GM18505 (cell line): ENCODE data around the gene MLH1.
A peak's percentile ranks its signal among the peaks of the same experiment; 100 is the strongest.

Experiments
- ATAC-seq: cut with Tn5 transposase; IDR thresholded peaks from one replicate; pipeline ENCODE4 v1.9.1; 2021; ENCODE audit not compliant: unreplicated experiment
- POLR2A ChIP-seq: IDR thresholded peaks from 4 replicates; pipeline ENCODE4 v1.6.1; 2011; ENCODE audit warnings: borderline replicate concordance; ENCODE audit not compliant: insufficient read depth, insufficient read length; ENCODE audit errors: extremely low read depth

MLH1 gene

GRCh38 chr3:36992806-36993325 is 452 bp upstream of the MLH1 start, which contains the start of gene EPM2AIP1:
Gene EPM2AIP1, minus strand, starts transcription at chr3:36993131. Its CDS starts 54 bp downstream, at chr3:36993077.
- ATAC-seq, result peak; percentile 87
- peak; percentile 92 for TF ChIP-seq POLR2A

- TF ChIP-seq POLR2A, result no peak
These were observed 21.3 kb downstream of the MLH1 start for GRCh38 chr3:37014620-37015019.

GRCh38 chr3:37015642-37016041 is 22.3 kb downstream of the MLH1 start:
- ATAC-seq, result no peak

More at GRCh38 chr3:37014620-37015019, 21.3 kb downstream of the MLH1 start:
- ATAC-seq, result no peak

DNA sequence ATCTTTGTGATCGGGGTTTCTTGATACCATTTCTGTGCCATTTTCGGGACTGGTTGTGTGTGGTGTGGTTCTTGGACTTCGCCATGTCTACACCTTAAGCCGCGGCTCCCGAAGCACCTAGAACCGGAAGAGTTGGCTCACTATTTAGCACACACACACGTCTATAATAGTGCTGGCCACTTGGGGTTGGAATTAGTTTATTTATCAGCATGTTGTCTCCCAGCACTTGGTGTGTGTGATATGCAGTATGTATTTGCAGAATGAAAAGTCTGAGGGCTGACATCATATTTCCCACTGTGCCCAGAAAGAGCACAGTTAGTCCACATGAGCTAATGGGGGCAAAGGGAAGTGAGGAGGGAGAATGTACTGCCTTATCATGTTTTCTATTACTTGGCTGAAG is 23.6 kb downstream of the MLH1 start:
- ATAC-seq, result no peak
- TF ChIP-seq POLR2A, result no peak

More at GRCh38 chr3:37015642-37016041, 22.3 kb downstream of the MLH1 start:
- no peak for TF ChIP-seq POLR2A

DNA sequence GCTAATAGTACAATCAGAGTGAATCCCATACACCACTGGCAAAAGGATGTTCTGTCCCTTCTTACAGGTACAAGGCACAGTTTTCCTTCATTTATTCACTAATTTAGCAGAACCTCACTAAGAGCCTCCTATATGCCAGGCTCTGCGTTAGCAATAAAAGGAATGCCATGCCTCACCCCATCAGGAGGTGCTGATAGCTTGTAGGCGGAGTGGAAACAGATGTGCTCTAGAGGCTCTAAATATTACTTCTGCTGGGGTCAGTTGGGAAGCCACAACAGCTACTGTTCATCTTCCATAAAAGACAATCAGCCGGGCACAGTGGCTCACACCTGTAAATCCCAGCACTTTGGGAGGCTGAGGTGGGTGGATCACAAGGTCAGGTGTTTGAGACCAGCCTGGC is 24.4 kb downstream of the MLH1 start:
- no peak for ATAC-seq
- TF ChIP-seq POLR2A, result no peak

- no peak for ATAC-seq
- TF ChIP-seq POLR2A, result no peak
These were observed 30.8 kb downstream of the MLH1 start for GRCh38 chr3:37024092-37024491.

GRCh38 chr3:37024820-37025405 is 31.6 kb downstream of the MLH1 start:
- TF ChIP-seq POLR2A, result no peak
- peak; percentile 58 for ATAC-seq

- no peak for TF ChIP-seq POLR2A
- no peak for ATAC-seq
These were observed 32.4 kb downstream of the MLH1 start for GRCh38 chr3:37025561-37026335.

GRCh38 chr3:37026851-37027250 is 33.5 kb downstream of the MLH1 start:
- no peak for ATAC-seq
- no peak for TF ChIP-seq POLR2A

DNA sequence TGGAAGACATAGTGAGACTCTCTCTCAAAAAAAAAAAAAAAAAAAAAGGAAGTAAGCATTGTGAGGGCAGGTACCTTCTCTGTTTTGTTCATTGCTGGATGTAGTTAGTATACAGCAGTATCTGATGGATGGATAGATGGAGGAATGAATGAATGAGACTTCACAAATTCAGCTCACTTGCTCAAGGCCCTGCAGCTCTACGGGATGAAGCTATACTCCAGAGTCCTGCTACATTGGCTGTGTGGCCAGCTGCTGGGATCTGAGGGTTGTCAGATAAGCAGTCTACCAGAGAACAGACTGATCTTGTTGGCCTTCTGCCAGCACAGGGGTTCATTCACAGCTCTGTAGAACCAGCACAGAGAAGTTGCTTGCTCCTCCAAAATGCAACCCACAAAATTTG is 35.0 kb downstream of the MLH1 start:
- no peak for ATAC-seq
- no peak for TF ChIP-seq POLR2A

GRCh38 chr3:37029111-37029510 is 35.8 kb downstream of the MLH1 start:
- ATAC-seq, result no peak
- TF ChIP-seq POLR2A, result no peak

- no peak for ATAC-seq
- TF ChIP-seq POLR2A, result no peak
These were observed 36.3 kb downstream of the MLH1 start for GRCh38 chr3:37029516-37030163.

GRCh38 chr3:37030588-37030987 is 37.3 kb downstream of the MLH1 start:
- no peak for ATAC-seq
- no peak for TF ChIP-seq POLR2A
